HCT116 (cell line): ENCODE results near the gene THBS4. TPM values are rescaled to one million over a fixed set of nuclear protein-coding genes. Genes with fewer than 3 reads are reported as not detected.

Experiments
- ATAC-seq: fragments of 200-7000 bp; cut with Tn5 transposase; 2 replicates; pipeline ENCODE4 v1.9.1; 2020; ENCODE audit warnings: mild to moderate bottlenecking, moderate library complexity
- BruUV-seq: library from RNA; stranded (reverse); fragments of 400-500 nt; replicated peaks from 2 replicates; lab custom pipeline; 2021; lab: Mats Ljungman, UMichigan
- CTCF ChIA-PET: fragments of 300-600 bp; sonication (Branson Sonifier 250); formaldehyde crosslinking; loops from one replicate; lab custom pipeline; 2021; ENCODE audit warnings: antibody characterized with exemption; lab: Charles Lee
- POLR2A ChIA-PET: fragments of 300-600, 350-600 bp; sonication (Branson Sonifier 250); formaldehyde crosslinking; loops from one replicate; lab custom pipeline; 2021; ENCODE audit warnings: antibody characterized with exemption; lab: Charles Lee
- RAD21 ChIA-PET, 2 experiments: fragments of 300-600 bp; sonication (Branson Sonifier 250); formaldehyde crosslinking; loops; one replicate each; lab custom pipeline; 2023; ENCODE audit warnings: low total read pairs in 2 of 2; ENCODE audit not compliant: uncharacterized antibody in 2 of 2, unreplicated experiment in 2 of 2, low non-redundant PET in 1 of 2; lab: Charles Lee
- DNase-seq: peaks from one replicate; pipeline ENCODE4 v3.0.0-alpha.2; 2010; ENCODE audit warnings: low read depth, low spot score
- H2AFZ ChIP-seq: fragments of 200-600 bp; shearing (Covaris generic), sonication (generic); 2 replicates; pipeline ENCODE4 v1.6.1; 2017; ENCODE audit warnings: low read depth, mixed run types, mixed read lengths, antibody characterized with exemption, low read length; ENCODE audit not compliant: poor library complexity, severe bottlenecking
- H3K27ac ChIP-seq: 2 replicates; pipeline ENCODE4 v1.5.1; 2012; ENCODE audit warnings: low read depth, low read length
- H3K27me3 ChIP-seq: fragments of 200-600 bp; sonication (generic); 2 replicates; pipeline ENCODE4 v1.6.1; 2016; ENCODE audit warnings: mixed run types, low read length, mixed read lengths; ENCODE audit not compliant: insufficient read depth
- H3K36me3 ChIP-seq, 2 experiments: fragments of 200-500 bp in 1 of 2; fragments of 200-600 bp in 1 of 2; sonication (Bioruptor generic) in 1 of 2; sonication (generic) in 1 of 2; 2 replicates each; pipeline versions ENCODE4 v1.5.1 to v1.6.1; 2014 to 2016; ENCODE audit warnings: low read length in 2 of 2, inconsistent platforms in 1 of 2, mixed read lengths in 1 of 2, mixed run types in 1 of 2; ENCODE audit not compliant: insufficient read depth in 2 of 2, control insufficient read depth in 1 of 2
- H3K4me1 ChIP-seq, 2 experiments: fragments of 200-600 bp in 1 of 2; sonication (generic) in 1 of 2; 2 replicates each; pipeline versions ENCODE4 v1.5.1 to v1.6.1; 2012 to 2017; ENCODE audit warnings: low read length in 2 of 2, inconsistent platforms in 1 of 2, mild to moderate bottlenecking in 1 of 2, mixed read lengths in 1 of 2, mixed run types in 1 of 2, moderate library complexity in 1 of 2; ENCODE audit not compliant: insufficient read depth in 2 of 2, control insufficient read depth in 1 of 2
- H3K4me2 ChIP-seq: fragments of 200-600 bp; sonication (generic); 2 replicates; pipeline ENCODE4 v1.6.1; 2017; ENCODE audit warnings: mixed run types, low read length, mixed read lengths
- H3K4me3 ChIP-seq, 2 experiments: fragments of 200-600 bp in 1 of 2; sonication (generic) in 1 of 2; replicated peaks in 1 of 2; 2 replicates each; pipeline ENCODE4 v1.5.1; 2011 to 2016; ENCODE audit warnings: low read length in 2 of 2, control low read depth in 1 of 2, low read depth in 1 of 2, mild to moderate bottlenecking in 1 of 2, mixed read lengths in 1 of 2, mixed run types in 1 of 2
- H3K79me2 ChIP-seq: fragments of 200-600 bp; sonication (generic); 2 replicates; pipeline ENCODE4 v1.6.1; 2017; ENCODE audit warnings: mild to moderate bottlenecking, mixed run types, low read length, moderate library complexity, mixed read lengths; ENCODE audit not compliant: insufficient read depth
- H3K9ac ChIP-seq: fragments of 200-600 bp; sonication (generic); 2 replicates; pipeline ENCODE4 v1.6.1; 2016; ENCODE audit warnings: low read length, mixed read lengths
- H3K9me2 ChIP-seq: fragments of 200-600 bp; sonication (generic), shearing (Covaris generic); 2 replicates; pipeline ENCODE4 v1.6.1; 2017; ENCODE audit warnings: mixed run types, mild to moderate bottlenecking, moderate library complexity; ENCODE audit not compliant: insufficient read depth
- H3K9me3 ChIP-seq, 2 experiments: fragments of 200-500 bp in 1 of 2; fragments of 200-600 bp in 1 of 2; sonication (Bioruptor generic) in 1 of 2; sonication (generic) in 1 of 2; 2 replicates each; pipeline ENCODE4 v1.6.1; 2014 to 2017; ENCODE audit warnings: low read length in 2 of 2, mixed read lengths in 2 of 2, inconsistent platforms in 1 of 2, low read depth in 1 of 2, mild to moderate bottlenecking in 1 of 2, mixed run types in 1 of 2, moderate library complexity in 1 of 2; ENCODE audit not compliant: control insufficient read depth in 1 of 2, insufficient read depth in 1 of 2
- H4K20me1 ChIP-seq: fragments of 200-600 bp; sonication (generic), shearing (Covaris generic); 2 replicates; pipeline ENCODE4 v1.6.1; 2017; ENCODE audit warnings: mixed run types, mild to moderate bottlenecking, moderate library complexity; ENCODE audit not compliant: insufficient read depth
- CBX3 ChIP-seq: IDR thresholded peaks from 2 replicates; pipeline ENCODE4 v1.6.1; 2012; ENCODE audit warnings: low read depth
- ELF1 ChIP-seq: IDR thresholded peaks from 2 replicates; pipeline ENCODE4 v1.6.1; 2012; ENCODE audit warnings: low read depth, borderline replicate concordance
- EZH2 ChIP-seq: fragments of 200-600 bp; sonication (generic); IDR thresholded peaks from 2 replicates; pipeline ENCODE4 v1.6.1; 2017; ENCODE audit warnings: antibody characterized with exemption, mixed run types
- FOSL1 ChIP-seq: IDR thresholded peaks from 2 replicates; pipeline ENCODE4 v1.6.1; 2012; ENCODE audit warnings: low read depth
- JUND ChIP-seq: IDR thresholded peaks from 2 replicates; pipeline ENCODE4 v1.6.1; 2012
- POLR2AphosphoS5 ChIP-seq: IDR thresholded peaks from 2 replicates; pipeline ENCODE4 v1.6.1; 2011; ENCODE audit warnings: mild to moderate bottlenecking, low read depth, low read length, moderate library complexity
- RAD21 ChIP-seq: IDR thresholded peaks from 2 replicates; pipeline ENCODE4 v1.6.1; 2012; ENCODE audit warnings: low read depth, mild to moderate bottlenecking
- SP1 ChIP-seq: IDR thresholded peaks from 2 replicates; pipeline ENCODE4 v1.6.1; 2012; ENCODE audit warnings: low read depth
- SRF ChIP-seq: IDR thresholded peaks from 2 replicates; pipeline ENCODE4 v1.6.1; 2012; ENCODE audit warnings: low read depth
- YY1 ChIP-seq: IDR thresholded peaks from 2 replicates; pipeline ENCODE4 v1.6.1; 2011; ENCODE audit warnings: low read length, low read depth, moderate library complexity, mild to moderate bottlenecking; ENCODE audit not compliant: insufficient replicate concordance; ENCODE audit errors: extremely low read depth
- ZFX ChIP-seq: fragments of 450-650 bp; IDR thresholded peaks from 2 replicates; pipeline ENCODE4 v1.6.1; 2017
- ZNF274 ChIP-seq: fragments of 200-500 bp; sonication (Bioruptor generic); IDR thresholded peaks from 2 replicates; pipeline ENCODE4 v1.6.1; 2014; ENCODE audit warnings: mild to moderate bottlenecking, low read depth, low read length, inconsistent platforms
- intact Hi-C: fragments of 100-400 bp; cut with micrococcal nuclease; formaldehyde crosslinking; loops from 2 replicates; pipeline ENCODE4 v1.10.0; 2022
- total RNA-seq: library from RNA; stranded (reverse); gene quantifications from one replicate; pipeline ENCODE4 v1.2.1, GENCODE V29; 2021; ENCODE audit not compliant: unreplicated experiment
- TF ChIP-seq, protein P1 (sequence below): IDR thresholded peaks from 2 replicates; pipeline ENCODE4 v1.6.1; 2012
- TF ChIP-seq, protein P2 (sequence below): IDR thresholded peaks from 2 replicates; pipeline ENCODE4 v1.6.1; 2012; ENCODE audit warnings: low read depth
- TF ChIP-seq, protein P3 (sequence below): IDR thresholded peaks from 2 replicates; pipeline ENCODE4 v1.6.1; 2012

The THBS4 gene
- total RNA-seq, 1 experiment from 2014 or later: 1.5 TPM

DNA sequence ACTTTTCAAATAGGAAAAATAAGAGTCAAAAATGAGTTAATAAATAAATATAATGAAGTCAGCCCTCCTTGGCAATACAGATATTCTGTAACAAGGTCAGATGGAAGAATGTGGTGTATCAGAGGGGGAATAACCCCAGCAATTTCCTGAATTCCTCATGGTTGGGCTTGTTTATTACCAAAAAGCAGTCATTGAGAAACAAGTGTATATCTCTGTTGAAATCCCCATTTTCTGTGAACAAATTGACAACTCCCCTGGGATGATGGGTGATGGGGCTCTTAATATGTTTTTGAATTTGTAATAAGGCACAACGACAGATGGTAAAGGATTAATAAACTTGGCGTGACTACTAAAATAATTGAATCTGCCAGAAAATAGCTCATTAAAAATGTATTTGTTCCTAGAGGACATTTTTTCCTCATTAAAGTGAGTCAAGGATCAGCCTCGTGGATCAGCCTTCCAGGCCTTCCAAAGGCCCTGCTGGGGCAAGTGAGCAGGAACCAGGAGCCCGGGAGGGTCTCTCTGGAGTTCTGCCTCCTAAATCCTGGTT lies 34.2 kb downstream of the THBS4 start:
- H3K9me3 ChIP-seq: no peaks in the 10 kb centered on the region
- H3K27me3 ChIP-seq: no peaks in the 10 kb centered on the region
- RAD21 ChIA-PET: no interaction called here
- H3K9me2 ChIP-seq: no peaks in the 10 kb centered on the region
- no peaks in the 10 kb centered on the region for H3K36me3 ChIP-seq
- CTCF ChIA-PET: interaction anchor here (1.0 kb wide), 1 partner anchor 14 kb away, joined by 4 read pairs; no protein-coding TSS in a partner anchor
- intact Hi-C loops: no loop called here
- no peaks in the 10 kb centered on the region for H4K20me1 ChIP-seq
- no TSS peak for BruUV-seq
- ATAC-seq (no peak), DNase-seq (no peak)
- no peak overlapping the region for H3K9ac ChIP-seq
- H3K4me2 ChIP-seq: no peak overlapping the region
- POLR2A ChIA-PET: no interaction called here
- H3K79me2 ChIP-seq: no peaks in the 10 kb centered on the region
- H2AFZ ChIP-seq: no peak overlapping the region
- H3K4me3 ChIP-seq: no peak overlapping the region
- H3K27ac ChIP-seq: no peak overlapping the region
- TF ChIP-seq, protein P1, sequence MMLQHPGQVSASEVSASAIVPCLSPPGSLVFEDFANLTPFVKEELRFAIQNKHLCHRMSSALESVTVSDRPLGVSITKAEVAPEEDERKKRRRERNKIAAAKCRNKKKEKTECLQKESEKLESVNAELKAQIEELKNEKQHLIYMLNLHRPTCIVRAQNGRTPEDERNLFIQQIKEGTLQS: no peak
- no peak for TF ChIP-seq JUND
- TF ChIP-seq ZNF274: no peak
- TF ChIP-seq, protein P2, sequence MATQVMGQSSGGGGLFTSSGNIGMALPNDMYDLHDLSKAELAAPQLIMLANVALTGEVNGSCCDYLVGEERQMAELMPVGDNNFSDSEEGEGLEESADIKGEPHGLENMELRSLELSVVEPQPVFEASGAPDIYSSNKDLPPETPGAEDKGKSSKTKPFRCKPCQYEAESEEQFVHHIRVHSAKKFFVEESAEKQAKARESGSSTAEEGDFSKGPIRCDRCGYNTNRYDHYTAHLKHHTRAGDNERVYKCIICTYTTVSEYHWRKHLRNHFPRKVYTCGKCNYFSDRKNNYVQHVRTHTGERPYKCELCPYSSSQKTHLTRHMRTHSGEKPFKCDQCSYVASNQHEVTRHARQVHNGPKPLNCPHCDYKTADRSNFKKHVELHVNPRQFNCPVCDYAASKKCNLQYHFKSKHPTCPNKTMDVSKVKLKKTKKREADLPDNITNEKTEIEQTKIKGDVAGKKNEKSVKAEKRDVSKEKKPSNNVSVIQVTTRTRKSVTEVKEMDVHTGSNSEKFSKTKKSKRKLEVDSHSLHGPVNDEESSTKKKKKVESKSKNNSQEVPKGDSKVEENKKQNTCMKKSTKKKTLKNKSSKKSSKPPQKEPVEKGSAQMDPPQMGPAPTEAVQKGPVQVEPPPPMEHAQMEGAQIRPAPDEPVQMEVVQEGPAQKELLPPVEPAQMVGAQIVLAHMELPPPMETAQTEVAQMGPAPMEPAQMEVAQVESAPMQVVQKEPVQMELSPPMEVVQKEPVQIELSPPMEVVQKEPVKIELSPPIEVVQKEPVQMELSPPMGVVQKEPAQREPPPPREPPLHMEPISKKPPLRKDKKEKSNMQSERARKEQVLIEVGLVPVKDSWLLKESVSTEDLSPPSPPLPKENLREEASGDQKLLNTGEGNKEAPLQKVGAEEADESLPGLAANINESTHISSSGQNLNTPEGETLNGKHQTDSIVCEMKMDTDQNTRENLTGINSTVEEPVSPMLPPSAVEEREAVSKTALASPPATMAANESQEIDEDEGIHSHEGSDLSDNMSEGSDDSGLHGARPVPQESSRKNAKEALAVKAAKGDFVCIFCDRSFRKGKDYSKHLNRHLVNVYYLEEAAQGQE: no peak
- TF ChIP-seq RAD21: no peak
- no peak for TF ChIP-seq SRF
- TF ChIP-seq FOSL1: no peak
- no peak for TF ChIP-seq ELF1
- TF ChIP-seq YY1: no peak
- no peak for TF ChIP-seq POLR2AphosphoS5
- TF ChIP-seq EZH2: no peak
- no peak for TF ChIP-seq SP1
- TF ChIP-seq, protein P3, sequence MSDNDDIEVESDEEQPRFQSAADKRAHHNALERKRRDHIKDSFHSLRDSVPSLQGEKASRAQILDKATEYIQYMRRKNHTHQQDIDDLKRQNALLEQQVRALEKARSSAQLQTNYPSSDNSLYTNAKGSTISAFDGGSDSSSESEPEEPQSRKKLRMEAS: no peak
- no peak for TF ChIP-seq CBX3
- no peak for TF ChIP-seq ZFX
- no peaks in the 10 kb centered on the region for H3K4me1 ChIP-seq
